MM.1S (cell line): ENCODE results near the gene ARFGAP1.

ENCODE experiments used
- DNase-seq: peaks from one replicate; pipeline ENCODE4 v3.0.0-alpha.2; 2015
- H2AFZ ChIP-seq: fragments of 300-600 bp; sonication (generic); 2 replicates; pipeline ENCODE4 v1.6.0; 2016; ENCODE audit warnings: antibody characterized with exemption, low read length
- H3F3A ChIP-seq: fragments of 300-600 bp; sonication (generic); 2 replicates; pipeline ENCODE4 v1.6.1; 2016; ENCODE audit warnings: mild to moderate bottlenecking, antibody characterized with exemption, low read length, moderate library complexity, mixed read lengths; ENCODE audit not compliant: insufficient read depth
- H3K27ac ChIP-seq: fragments of 300-600 bp; sonication (generic); 2 replicates; pipeline ENCODE4 v1.5.1; 2016; ENCODE audit warnings: mild to moderate bottlenecking, low read length
- H3K27me3 ChIP-seq: fragments of 300-600 bp; sonication (generic); replicated peaks from 2 replicates; pipeline ENCODE4 v1.6.0; 2016; ENCODE audit warnings: low read length; ENCODE audit not compliant: insufficient read depth
- H3K36me3 ChIP-seq: fragments of 300-600 bp; sonication (generic); replicated peaks from 2 replicates; pipeline ENCODE4 v1.6.1; 2016; ENCODE audit warnings: mild to moderate bottlenecking, low read length, mixed read lengths; ENCODE audit not compliant: insufficient read depth
- H3K4me1 ChIP-seq: fragments of 300-600 bp; sonication (generic); 2 replicates; pipeline ENCODE4 v1.6.1; 2016; ENCODE audit warnings: low read length, mixed read lengths
- H3K4me2 ChIP-seq: fragments of 300-600 bp; sonication (generic); 2 replicates; pipeline ENCODE4 v1.6.0; 2016; ENCODE audit warnings: low read depth, low read length
- H3K4me3 ChIP-seq: fragments of 300-600 bp; sonication (generic); 2 replicates; pipeline ENCODE4 v1.5.1; 2016; ENCODE audit warnings: low read length, mixed read lengths
- H3K79me2 ChIP-seq: fragments of 300-600 bp; sonication (generic); 2 replicates; pipeline ENCODE4 v1.6.1; 2016; ENCODE audit warnings: mixed run types, low read length, mixed read lengths
- H3K9ac ChIP-seq: fragments of 300-600 bp; sonication (generic); 2 replicates; pipeline ENCODE4 v1.6.1; 2016; ENCODE audit warnings: low read length, mixed read lengths
- H3K9me2 ChIP-seq: fragments of 300-600 bp; sonication (generic); replicated peaks from 2 replicates; pipeline ENCODE4 v1.6.1; 2016; ENCODE audit warnings: mild to moderate bottlenecking, low read length, mixed read lengths; ENCODE audit not compliant: insufficient read depth
- H3K9me3 ChIP-seq: fragments of 300-600 bp; sonication (generic); replicated peaks from 2 replicates; pipeline ENCODE4 v1.6.1; 2016; ENCODE audit warnings: mild to moderate bottlenecking, low read length, mixed read lengths; ENCODE audit not compliant: insufficient read depth
- H4K20me1 ChIP-seq: fragments of 300-600 bp; sonication (generic); 2 replicates; pipeline ENCODE4 v1.6.1; 2016; ENCODE audit warnings: mild to moderate bottlenecking, low read length, moderate library complexity, mixed read lengths; ENCODE audit not compliant: insufficient read depth
- EZH2 ChIP-seq: fragments of 300-600 bp; sonication (generic); optimal IDR thresholded peaks from 2 replicates; pipeline ENCODE3; 2017; ENCODE audit warnings: low read depth, mild to moderate bottlenecking, antibody characterized with exemption, low read length, mixed read lengths
- EZH2phosphoT487 ChIP-seq: fragments of 300-600 bp; sonication (generic); IDR thresholded peaks from 2 replicates; pipeline ENCODE4 v1.6.1; 2018; ENCODE audit warnings: antibody characterized with exemption, low read length
- TF ChIP-seq, protein P1 (sequence below): fragments of 300-600 bp; sonication (generic); IDR thresholded peaks from 2 replicates; pipeline ENCODE4 v1.5.1; 2016; ENCODE audit warnings: antibody characterized with exemption, low read length, mixed read lengths

ARFGAP1 gene

DNA sequence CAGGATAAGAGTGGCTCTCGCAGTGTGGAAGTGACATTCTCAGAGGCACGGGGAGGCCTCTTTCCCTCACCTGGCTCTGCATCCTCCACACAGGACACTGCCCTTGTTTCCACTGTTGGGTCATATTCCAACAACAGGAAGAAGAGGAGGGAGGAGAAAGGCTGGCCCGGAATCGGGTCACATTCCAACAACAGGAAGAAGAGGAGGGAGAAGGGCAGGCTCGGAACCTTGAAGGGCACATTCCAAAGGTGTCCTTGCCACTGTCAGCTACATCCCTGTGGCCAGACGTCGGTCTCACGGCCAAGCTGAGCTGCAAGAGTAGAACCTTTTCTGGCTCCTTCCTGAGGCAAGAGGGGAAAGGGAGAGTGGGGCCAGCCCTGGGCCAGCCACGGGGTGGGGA is 63.1 kb downstream of the ARFGAP1 start:
- TF ChIP-seq EZH2 (no peak), EZH2phosphoT487 (no peak)
- TF ChIP-seq, protein P1, sequence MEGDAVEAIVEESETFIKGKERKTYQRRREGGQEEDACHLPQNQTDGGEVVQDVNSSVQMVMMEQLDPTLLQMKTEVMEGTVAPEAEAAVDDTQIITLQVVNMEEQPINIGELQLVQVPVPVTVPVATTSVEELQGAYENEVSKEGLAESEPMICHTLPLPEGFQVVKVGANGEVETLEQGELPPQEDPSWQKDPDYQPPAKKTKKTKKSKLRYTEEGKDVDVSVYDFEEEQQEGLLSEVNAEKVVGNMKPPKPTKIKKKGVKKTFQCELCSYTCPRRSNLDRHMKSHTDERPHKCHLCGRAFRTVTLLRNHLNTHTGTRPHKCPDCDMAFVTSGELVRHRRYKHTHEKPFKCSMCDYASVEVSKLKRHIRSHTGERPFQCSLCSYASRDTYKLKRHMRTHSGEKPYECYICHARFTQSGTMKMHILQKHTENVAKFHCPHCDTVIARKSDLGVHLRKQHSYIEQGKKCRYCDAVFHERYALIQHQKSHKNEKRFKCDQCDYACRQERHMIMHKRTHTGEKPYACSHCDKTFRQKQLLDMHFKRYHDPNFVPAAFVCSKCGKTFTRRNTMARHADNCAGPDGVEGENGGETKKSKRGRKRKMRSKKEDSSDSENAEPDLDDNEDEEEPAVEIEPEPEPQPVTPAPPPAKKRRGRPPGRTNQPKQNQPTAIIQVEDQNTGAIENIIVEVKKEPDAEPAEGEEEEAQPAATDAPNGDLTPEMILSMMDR = no peak
- H3K79me2 ChIP-seq = no peaks in the 10 kb centered on the region
- H3K9ac ChIP-seq = no peak overlapping the region
- H3K36me3 ChIP-seq = no peaks in the 10 kb centered on the region
- no peaks in the 10 kb centered on the region for H3F3A ChIP-seq
- peaks cover 91% of the 10 kb centered on the region for H3K27me3 ChIP-seq
- H2AFZ ChIP-seq = no peak overlapping the region
- DNase-seq = no peak
- H3K9me3 ChIP-seq = no peaks in the 10 kb centered on the region
- H4K20me1 ChIP-seq = no peaks in the 10 kb centered on the region
- no peaks in the 10 kb centered on the region for H3K9me2 ChIP-seq
- H3K27ac ChIP-seq = no peak overlapping the region
- no peak overlapping the region for H3K4me3 ChIP-seq
- no peak overlapping the region for H3K4me2 ChIP-seq
- no peaks in the 10 kb centered on the region for H3K4me1 ChIP-seq

DNA sequence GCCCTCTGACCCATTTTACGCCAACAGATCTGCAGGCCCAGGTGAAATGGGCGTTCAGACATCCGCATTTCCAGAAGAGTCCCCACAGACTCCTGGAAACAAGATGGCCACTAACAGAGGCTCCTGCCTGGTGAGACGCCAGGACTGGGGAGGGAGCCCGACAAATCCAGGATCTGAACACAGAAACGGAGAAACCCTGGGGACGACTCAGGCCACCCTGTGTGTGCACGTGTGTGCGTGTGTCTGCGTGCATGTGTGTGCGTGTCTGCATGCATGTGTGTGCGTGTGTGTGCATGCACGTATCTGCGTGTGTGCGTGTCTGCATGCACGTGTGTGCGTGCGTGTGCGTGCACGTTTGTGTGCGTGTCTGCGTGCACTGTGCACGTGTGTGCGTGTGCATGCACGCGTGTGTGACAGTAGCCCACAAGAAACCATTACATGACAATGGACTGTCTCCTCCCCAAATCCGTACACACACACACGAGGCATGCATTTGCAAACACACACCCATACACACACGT is 63.7 kb downstream of the ARFGAP1 start:
- Histone ChIP-seq H3K79me2 (no peaks in the 10 kb centered on the region), H3K9me2 (no peaks in the 10 kb centered on the region), H4K20me1 (no peaks in the 10 kb centered on the region), H3F3A (no peaks in the 10 kb centered on the region), H3K27ac (no peak overlapping the region), H3K4me3 (no peak overlapping the region), H3K4me2 (no peak overlapping the region), H3K27me3 (peaks cover 91% of the 10 kb centered on the region), H3K9ac (no peak overlapping the region), H3K9me3 (no peaks in the 10 kb centered on the region), H3K36me3 (no peaks in the 10 kb centered on the region), H3K4me1 (no peaks in the 10 kb centered on the region), H2AFZ (no peak overlapping the region)
- DNase-seq = no peak
- TF ChIP-seq EZH2phosphoT487 (no peak), EZH2 (no peak)
- TF ChIP-seq, protein P1 = no peak

DNA sequence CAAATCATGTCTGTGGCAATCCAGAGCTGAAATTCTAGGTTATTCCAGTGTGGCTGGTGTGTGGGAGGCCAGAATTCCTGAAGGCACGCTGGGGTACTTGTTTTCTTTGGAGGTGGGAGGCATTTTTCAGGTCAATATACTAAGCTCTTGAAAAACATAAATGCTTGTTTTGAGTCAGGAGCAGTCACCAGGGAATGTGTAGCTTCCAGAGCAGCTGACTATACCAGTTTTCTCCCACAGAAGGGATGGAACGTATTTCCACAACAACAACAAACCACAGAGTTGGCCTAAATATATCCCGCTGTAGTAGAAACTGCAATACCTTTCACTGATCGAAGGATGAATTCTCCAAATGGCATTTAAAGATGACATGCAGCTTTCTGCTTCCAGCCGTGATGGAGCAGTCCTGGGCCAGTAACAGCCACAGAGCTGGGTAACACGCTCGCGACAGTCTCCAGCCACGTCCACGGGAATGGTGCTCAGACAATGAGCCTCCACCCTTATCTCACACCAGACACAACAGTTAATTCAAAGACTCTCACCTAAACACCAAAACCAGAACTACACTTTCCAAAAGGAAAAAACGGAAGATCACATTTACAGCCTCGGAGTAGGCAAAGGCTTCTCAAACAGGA is 65.3 kb downstream of the ARFGAP1 start:
- Histone ChIP-seq H3K9me3 (no peaks in the 10 kb centered on the region), H3K9ac (no peak overlapping the region), H3K4me3 (no peak overlapping the region), H3K4me2 (no peak overlapping the region), H3K27me3 (peaks cover 91% of the 10 kb centered on the region), H3K9me2 (no peaks in the 10 kb centered on the region), H3K79me2 (no peaks in the 10 kb centered on the region), H3F3A (no peaks in the 10 kb centered on the region), H3K36me3 (no peaks in the 10 kb centered on the region), H3K4me1 (no peaks in the 10 kb centered on the region), H2AFZ (no peak overlapping the region), H3K27ac (no peak overlapping the region), H4K20me1 (no peaks in the 10 kb centered on the region)
- DNase-seq = no peak
- TF ChIP-seq EZH2phosphoT487 = no peak
